HG03575 (cell line): ENCODE data around the gene FKTN.

Experiments used
- ATAC-seq: cut with Tn5 transposase; IDR thresholded peaks from one replicate; pipeline ENCODE4 v1.9.1; 2021; ENCODE audit not compliant: unreplicated experiment, insufficient number of reproducible peaks, low FRiP score; ENCODE audit errors: extremely low read depth

FKTN gene

GRCh38 chr9:105670775-105671174, 112.8 kb downstream of the FKTN start:
- ATAC-seq: no peak

GRCh38 chr9:105672711-105673234, 114.8 kb downstream of the FKTN start:
- ATAC-seq: no peak

GRCh38 chr9:105673850-105674387, 116.0 kb downstream of the FKTN start:
- no peak for ATAC-seq

GRCh38 chr9:105676351-105676923, 118.5 kb downstream of the FKTN start:
- no peak for ATAC-seq

- ATAC-seq: no peak
Measured at GRCh38 chr9:105678163-105678562, 120.2 kb downstream of the FKTN start.

GRCh38 chr9:105678781-105679180, 120.8 kb downstream of the FKTN start:
- ATAC-seq: no peak

GRCh38 chr9:105679257-105680022, 121.5 kb downstream of the FKTN start:
- no peak for ATAC-seq

GRCh38 chr9:105681313-105681712, 123.4 kb downstream of the FKTN start:
- no peak for ATAC-seq

- no peak for ATAC-seq
Measured at GRCh38 chr9:105681724-105682123, 123.8 kb downstream of the FKTN start.

GRCh38 chr9:105683688-105684275, 125.9 kb downstream of the FKTN start:
- no peak for ATAC-seq

GRCh38 chr9:105686936-105687335, 129.0 kb downstream of the FKTN start:
- no peak for ATAC-seq
